ENCODE data around the gene MAPKAP1.

Gene MAPKAP1

DNA sequence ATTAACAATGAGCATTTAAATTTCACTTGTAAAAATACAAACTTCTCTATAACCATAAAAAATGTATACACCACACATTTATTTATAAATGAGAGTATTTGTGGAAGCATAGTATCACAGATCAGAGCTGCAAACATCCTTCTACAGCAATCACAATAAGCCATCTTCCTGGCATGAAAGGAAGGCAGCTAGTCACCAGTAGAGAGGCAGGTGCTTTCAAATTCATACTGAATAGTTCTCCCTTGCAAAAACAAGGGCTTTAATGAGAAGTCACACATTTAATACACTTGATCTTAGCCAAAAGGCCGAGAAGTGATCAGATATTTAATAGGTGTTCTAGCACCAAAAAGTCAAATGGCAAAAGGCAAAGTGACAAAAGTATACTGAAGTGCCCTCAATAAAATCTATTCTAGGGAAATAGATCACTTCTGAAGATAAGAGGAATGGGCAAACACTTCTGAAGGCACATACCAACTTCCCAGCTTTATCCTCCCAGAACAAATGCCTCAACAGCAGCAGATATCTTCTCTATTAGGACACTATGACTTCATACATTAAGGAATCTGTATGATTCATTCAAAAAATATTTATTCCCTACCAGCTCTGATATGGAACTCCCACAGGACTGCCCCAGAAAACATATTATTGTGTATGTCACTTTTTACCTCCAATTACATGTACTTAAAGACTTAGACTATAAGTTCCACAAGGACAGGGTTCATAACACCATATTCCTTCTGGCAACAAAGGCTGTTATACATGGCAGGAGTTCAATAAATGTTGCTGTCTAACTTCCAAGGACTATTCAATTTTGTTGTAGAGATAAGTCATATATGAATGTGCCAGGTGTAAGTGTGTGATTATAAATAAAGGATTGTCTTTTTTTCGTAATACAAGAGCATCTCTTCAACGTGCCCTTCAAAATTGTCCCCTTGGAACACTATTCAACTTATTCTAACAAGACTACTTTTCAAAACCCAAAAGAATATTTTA is 31.7 kb downstream of the MAPKAP1 start:
- peak overlapping the region; percentile 19 for H3K27ac ChIP-seq
- TF ChIP-seq, protein P1, sequence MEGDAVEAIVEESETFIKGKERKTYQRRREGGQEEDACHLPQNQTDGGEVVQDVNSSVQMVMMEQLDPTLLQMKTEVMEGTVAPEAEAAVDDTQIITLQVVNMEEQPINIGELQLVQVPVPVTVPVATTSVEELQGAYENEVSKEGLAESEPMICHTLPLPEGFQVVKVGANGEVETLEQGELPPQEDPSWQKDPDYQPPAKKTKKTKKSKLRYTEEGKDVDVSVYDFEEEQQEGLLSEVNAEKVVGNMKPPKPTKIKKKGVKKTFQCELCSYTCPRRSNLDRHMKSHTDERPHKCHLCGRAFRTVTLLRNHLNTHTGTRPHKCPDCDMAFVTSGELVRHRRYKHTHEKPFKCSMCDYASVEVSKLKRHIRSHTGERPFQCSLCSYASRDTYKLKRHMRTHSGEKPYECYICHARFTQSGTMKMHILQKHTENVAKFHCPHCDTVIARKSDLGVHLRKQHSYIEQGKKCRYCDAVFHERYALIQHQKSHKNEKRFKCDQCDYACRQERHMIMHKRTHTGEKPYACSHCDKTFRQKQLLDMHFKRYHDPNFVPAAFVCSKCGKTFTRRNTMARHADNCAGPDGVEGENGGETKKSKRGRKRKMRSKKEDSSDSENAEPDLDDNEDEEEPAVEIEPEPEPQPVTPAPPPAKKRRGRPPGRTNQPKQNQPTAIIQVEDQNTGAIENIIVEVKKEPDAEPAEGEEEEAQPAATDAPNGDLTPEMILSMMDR (conservative IDR thresholded peaks at IDR 0.05): no peak

DNA sequence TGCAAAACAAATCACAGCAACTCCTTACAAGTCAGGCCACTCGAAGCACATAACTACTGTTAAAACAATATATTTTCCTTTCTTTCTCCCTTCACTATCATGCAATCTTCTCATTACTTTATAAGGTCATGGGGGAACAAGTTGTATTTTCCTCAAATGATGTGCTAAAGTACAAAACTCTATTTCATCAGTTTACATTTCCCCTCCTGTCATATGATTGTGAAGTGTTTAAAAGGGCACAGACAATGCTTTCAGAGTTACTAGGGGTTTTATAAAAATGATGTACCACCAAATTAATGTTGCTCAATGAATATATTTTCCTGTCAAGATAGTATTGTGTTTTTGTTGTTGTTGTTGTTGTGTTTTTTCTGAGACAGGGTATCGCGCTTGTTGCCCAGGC is 34.1 kb downstream of the MAPKAP1 start:
- H3K27ac ChIP-seq: no peak overlapping the region
- TF ChIP-seq, protein P1 (conservative IDR thresholded peaks at IDR 0.05): no peak

DNA sequence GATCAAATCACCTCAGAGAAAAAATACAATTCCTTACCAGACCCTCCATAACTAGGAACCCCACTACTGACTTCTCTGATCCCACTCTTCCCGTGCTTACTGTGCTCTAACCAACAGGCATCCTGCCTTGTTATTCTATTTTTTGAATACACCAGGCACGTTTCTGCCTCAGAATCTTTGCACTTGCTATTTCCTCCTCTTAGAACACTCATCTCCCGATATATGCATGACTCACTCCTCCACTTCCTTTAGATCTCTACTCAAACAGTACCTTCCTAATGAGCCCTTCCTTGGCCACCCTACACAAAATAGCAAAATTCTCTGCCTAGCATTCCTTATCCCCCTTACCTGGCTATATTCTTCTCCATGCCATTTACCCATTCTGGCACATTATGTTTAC is 43.9 kb downstream of the MAPKAP1 start:
- H3K27ac ChIP-seq: no peak overlapping the region
- TF ChIP-seq, protein P1 (conservative IDR thresholded peaks at IDR 0.05): no peak

DNA sequence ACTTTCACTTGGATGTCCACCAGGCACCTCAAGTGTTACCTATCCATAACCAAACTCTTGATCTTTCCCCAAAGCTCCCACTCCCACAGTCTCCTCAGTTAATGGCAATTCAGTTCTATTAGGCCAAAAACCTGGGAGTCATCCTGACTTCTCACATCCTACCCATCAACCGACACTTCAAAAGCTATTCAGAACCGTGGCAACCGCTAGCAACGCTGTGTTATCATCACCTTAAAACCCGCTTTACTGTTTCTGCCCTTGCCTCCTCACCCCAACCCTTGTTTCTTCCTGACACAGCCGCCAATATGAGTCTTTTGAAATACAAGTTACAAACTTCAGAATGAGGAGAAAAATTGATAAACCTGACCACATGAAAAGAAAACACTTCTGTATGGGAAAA is 46.5 kb downstream of the MAPKAP1 start:
- H3K27ac ChIP-seq: no peak overlapping the region
- TF ChIP-seq, protein P1 (conservative IDR thresholded peaks at IDR 0.05): no peak

DNA sequence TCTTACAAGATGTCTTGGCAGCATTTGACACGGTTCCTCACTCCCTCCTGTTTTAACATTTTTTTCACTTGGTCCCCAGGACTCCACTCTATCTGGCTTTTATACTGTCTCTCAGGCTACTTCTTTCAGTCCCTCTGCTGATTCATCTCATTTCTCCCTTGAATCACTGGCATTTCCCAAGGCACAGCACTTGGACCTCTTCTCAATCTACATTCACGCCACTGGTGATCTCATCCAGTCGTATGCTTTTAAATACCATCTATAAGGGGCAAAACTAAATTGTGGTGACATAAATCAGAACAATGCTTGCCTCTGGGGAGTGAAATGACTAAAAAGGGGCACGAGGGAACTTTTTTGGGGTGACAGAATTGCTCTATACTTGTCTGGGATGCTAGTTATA is 47.1 kb downstream of the MAPKAP1 start:
- TF ChIP-seq, protein P1 (conservative IDR thresholded peaks at IDR 0.05): no peak
- H3K27ac ChIP-seq: no peak overlapping the region

DNA sequence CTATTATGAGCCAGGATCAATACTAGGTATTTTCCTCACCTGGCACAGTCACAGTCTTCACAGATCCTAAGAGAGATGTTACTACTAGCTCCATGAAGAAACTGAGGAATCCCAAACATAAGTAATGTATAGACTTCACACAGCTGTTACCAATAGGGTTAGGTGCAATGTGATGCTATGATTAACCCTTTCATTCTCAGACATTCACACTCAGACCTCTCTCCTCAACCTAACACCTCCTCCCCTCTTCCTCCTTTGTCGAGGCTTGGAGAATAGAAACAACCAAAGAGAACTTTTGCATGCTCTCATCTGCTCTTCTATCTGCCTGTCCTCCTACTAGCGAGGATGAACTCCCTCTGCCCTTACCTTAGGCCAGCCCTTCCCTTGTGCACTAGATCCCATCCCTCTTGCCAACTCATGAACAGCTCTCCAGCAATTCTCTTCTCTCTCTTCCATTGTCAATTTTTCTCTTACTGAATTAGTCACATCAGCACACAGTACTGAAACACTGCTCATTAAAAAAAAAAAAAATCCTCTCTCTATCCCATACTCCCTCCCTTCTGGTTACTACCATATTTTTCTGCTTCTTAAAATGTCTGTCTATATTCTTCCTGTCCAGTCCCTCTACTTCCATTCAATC is 47.7 kb downstream of the MAPKAP1 start:
- TF ChIP-seq, protein P1 (conservative IDR thresholded peaks at IDR 0.05): no peak
- no peak overlapping the region for H3K27ac ChIP-seq

DNA sequence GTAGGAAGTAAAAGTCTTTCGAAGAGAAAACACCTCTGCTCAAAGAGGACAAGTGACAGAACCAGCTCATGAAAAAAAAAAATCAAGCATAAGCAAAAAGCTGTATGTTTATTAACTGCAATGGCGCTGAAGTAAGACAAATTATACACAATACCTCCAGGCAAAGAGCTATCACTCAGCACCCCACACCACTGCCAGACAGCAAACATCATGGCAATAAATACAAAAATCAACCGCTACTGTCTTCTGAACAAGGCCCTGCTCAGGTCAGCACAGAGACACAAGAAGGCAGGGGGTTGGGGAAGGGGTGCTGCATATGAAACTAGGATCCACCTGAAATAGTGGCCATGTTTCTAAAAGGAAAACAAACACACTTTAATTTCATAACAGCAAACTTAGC is 50.4 kb downstream of the MAPKAP1 start:
- TF ChIP-seq, protein P1 (conservative IDR thresholded peaks at IDR 0.05): no peak
- no peak overlapping the region for H3K27ac ChIP-seq

All from VCaP (cell line).